Esophagus squamous epithelium (tissue), 5 donors: Measurements from ENCODE around the gene ZFAND3. TPM values are rescaled to one million over a fixed set of nuclear protein-coding genes. Genes with fewer than 3 reads are reported as not detected.

Experiments
- DNase-seq: peaks from one replicate; lab custom pipeline; 2025; lab: John Stamatoyannopoulos, UW
- H3K27ac ChIP-seq, 4 donors: fragments of 200-600 bp; sonication (generic); one replicate each; pipeline ENCODE4 v1.5.1; 2016 to 2019; ENCODE audit warnings: mild to moderate bottlenecking in 1 of 4
- H3K27me3 ChIP-seq, 4 donors: fragments of 200-600 bp; sonication (generic); 1 replicate in 3 of 4; 2 replicates in 1 of 4; pipeline versions ENCODE4 v1.5.1 to v1.6.0; 2017 to 2021; ENCODE audit warnings: antibody characterized with exemption in 1 of 4
- H3K36me3 ChIP-seq, 3 donors: fragments of 200-600 bp; sonication (generic); one replicate each; pipeline ENCODE4 v1.5.1; 2016 to 2019
- H3K4me1 ChIP-seq, 3 donors: fragments of 200-600 bp; sonication (generic); one replicate each; pipeline ENCODE4 v1.5.1; 2017 to 2019
- H3K4me3 ChIP-seq, 4 donors: fragments of 200-600 bp; sonication (generic); 1 replicate in 3 of 4; 2 replicates in 1 of 4; pipeline ENCODE4 v1.5.1; 2016 to 2019; ENCODE audit warnings: mild to moderate bottlenecking in 2 of 4, moderate library complexity in 1 of 4
- H3K9me3 ChIP-seq, 3 donors: fragments of 200-600 bp; sonication (generic); one replicate each; pipeline ENCODE4 v1.5.1; 2016 to 2019
- CTCF ChIP-seq, 6 experiments: fragments of 450-650 bp in 4 of 6; fragments of 200-600 bp in 2 of 6; sonication (generic) in 2 of 6; IDR thresholded peaks; one replicate each; pipeline ENCODE4 v1.5.1; 2016 to 2019; ENCODE audit warnings: antibody characterized with exemption in 6 of 6, mild to moderate bottlenecking in 4 of 6, moderate library complexity in 4 of 6
- POLR2A ChIP-seq, 4 donors: fragments of 450-650 bp; IDR thresholded peaks; one replicate each; pipeline ENCODE4 v1.6.1; 2017; ENCODE audit warnings: antibody characterized with exemption in 4 of 4, mild to moderate bottlenecking in 4 of 4, moderate library complexity in 3 of 4
- WGBS, 2 donors: methylation state at CpG; one replicate each; pipeline ENCODE4 v1.1.5; 2018; 5-methylcytosine and 5-hydroxymethylcytosine counted together
- intact Hi-C: fragments of 100-400 bp; cut with DNase I; formaldehyde crosslinking; loops from one replicate; pipeline ENCODE4 v1.15.0; 2022
- total RNA-seq, 4 donors: library from RNA; depleted of rRNA; stranded (reverse); fragments of >200 nt; gene quantifications; one replicate each; pipeline ENCODE4 v1.1.0, GENCODE V29; 2016
- donor health status: DM: yes; HTN: yes; CAD: no.

Gene ZFAND3
- total RNA-seq, 4 donors from 2014 or later: 15.7 to 23.8 (median 20.9) TPM

DNA sequence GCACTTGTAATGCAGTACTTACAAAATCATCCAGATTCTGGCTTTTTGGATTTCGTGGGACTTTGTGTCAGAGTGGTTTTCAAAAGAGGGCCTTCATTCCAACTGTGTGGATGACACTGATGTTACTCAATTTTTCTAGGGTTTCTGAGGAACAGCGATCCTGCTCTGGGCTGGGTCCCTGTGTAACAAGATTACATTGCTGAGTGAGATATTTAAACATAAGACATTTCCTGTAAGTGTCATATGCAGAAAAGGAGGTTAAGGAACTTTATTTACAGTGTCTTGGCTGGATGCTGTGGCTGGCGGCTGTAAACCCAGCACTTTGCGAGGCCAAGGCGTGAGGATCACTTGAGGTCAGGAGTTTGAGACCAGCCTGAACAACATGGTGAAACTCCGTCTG, 6.7 kb downstream of the ZFAND3 start:
- peaks cover 18 to 99% (median 40%) of the 10 kb centered on the region in 3 donors for H3K4me1 ChIP-seq
- TF ChIP-seq CTCF (IDR thresholded peaks at IDR 0.05): no peak
- TF ChIP-seq POLR2A (IDR thresholded peaks at IDR 0.05): no peak
- intact Hi-C loops: no loop called here
- DNase-seq: no peak
- H3K4me3 ChIP-seq: no peak overlapping the region
- H3K27ac ChIP-seq: no peak overlapping the region
- H3K27me3 ChIP-seq: no peaks in the 10 kb centered on the region
- H3K36me3 ChIP-seq: no peaks in the 10 kb centered on the region
- H3K9me3 ChIP-seq: no peaks in the 10 kb centered on the region
- 85 to 89% methylated on average over 6 of the region's 6 CpGs for WGBS, 2 donors

- Histone ChIP-seq H3K36me3 (no peaks in the 10 kb centered on the region), H3K4me3 (no peak overlapping the region), H3K27me3 (no peaks in the 10 kb centered on the region), H3K4me1 (peaks cover 10 to 99% (median 31%) of the 10 kb centered on the region in 3 donors), H3K27ac (no peak overlapping the region), H3K9me3 (no peaks in the 10 kb centered on the region)
- DNase-seq: no peak
- 83 to 90% methylated on average over 2 of the region's 2 CpGs for WGBS, 2 donors
- intact Hi-C loops: no loop called here
- TF ChIP-seq POLR2A (IDR thresholded peaks at IDR 0.05): no peak
- no peak for TF ChIP-seq CTCF (IDR thresholded peaks at IDR 0.05)
Observed at GRCh38 chr6:37826993-37827392, 7.5 kb downstream of the ZFAND3 start.

GRCh38 chr6:37827603-37828265, 8.2 kb downstream of the ZFAND3 start:
- H3K9me3 ChIP-seq: no peaks in the 10 kb centered on the region
- peaks cover 3 to 93% (median 24%) of the 10 kb centered on the region in 3 donors for H3K4me1 ChIP-seq
- 53 to 70% methylated on average over 4 of the region's 4 CpGs for WGBS, 2 donors
- H3K27me3 ChIP-seq: no peaks in the 10 kb centered on the region
- no peak for TF ChIP-seq CTCF (IDR thresholded peaks at IDR 0.05)
- no peak for TF ChIP-seq POLR2A (IDR thresholded peaks at IDR 0.05)
- H3K36me3 ChIP-seq: no peaks in the 10 kb centered on the region
- DNase-seq: no peak
- intact Hi-C loops: no loop called here
- no peak overlapping the region for H3K27ac ChIP-seq
- H3K4me3 ChIP-seq: no peak overlapping the region

- Histone ChIP-seq H3K27ac (no peak overlapping the region), H3K4me3 (no peak overlapping the region), H3K9me3 (no peaks in the 10 kb centered on the region), H3K4me1 (peaks cover 0 to 68% (median 16%) of the 10 kb centered on the region in 3 donors), H3K36me3 (no peaks in the 10 kb centered on the region), H3K27me3 (no peaks in the 10 kb centered on the region)
- TF ChIP-seq POLR2A (IDR thresholded peaks at IDR 0.05) (no peak), CTCF (IDR thresholded peaks at IDR 0.05) (no peak)
- DNase-seq: no peak
- intact Hi-C loops: no loop called here
- 75 to 80% methylated on average over 2 of the region's 2 CpGs for WGBS, 2 donors
Observed at GRCh38 chr6:37830225-37830624, 10.7 kb downstream of the ZFAND3 start.

GRCh38 chr6:37831457-37831856, 11.9 kb downstream of the ZFAND3 start:
- peaks cover 0 to 56% (median 15%) of the 10 kb centered on the region in 3 donors for H3K4me1 ChIP-seq
- intact Hi-C loops: no loop called here
- DNase-seq: no peak
- no peaks in the 10 kb centered on the region for H3K9me3 ChIP-seq
- H3K4me3 ChIP-seq: no peak overlapping the region
- no peaks in the 10 kb centered on the region for H3K27me3 ChIP-seq
- 83 to 85% methylated on average over 4 of the region's 4 CpGs for WGBS, 2 donors
- no peaks in the 10 kb centered on the region for H3K36me3 ChIP-seq
- H3K27ac ChIP-seq: no peak overlapping the region
- TF ChIP-seq CTCF (IDR thresholded peaks at IDR 0.05) (no peak), POLR2A (IDR thresholded peaks at IDR 0.05) (no peak)
